ENCODE measurements around the gene CDK19.

CDK19 gene

DNA sequence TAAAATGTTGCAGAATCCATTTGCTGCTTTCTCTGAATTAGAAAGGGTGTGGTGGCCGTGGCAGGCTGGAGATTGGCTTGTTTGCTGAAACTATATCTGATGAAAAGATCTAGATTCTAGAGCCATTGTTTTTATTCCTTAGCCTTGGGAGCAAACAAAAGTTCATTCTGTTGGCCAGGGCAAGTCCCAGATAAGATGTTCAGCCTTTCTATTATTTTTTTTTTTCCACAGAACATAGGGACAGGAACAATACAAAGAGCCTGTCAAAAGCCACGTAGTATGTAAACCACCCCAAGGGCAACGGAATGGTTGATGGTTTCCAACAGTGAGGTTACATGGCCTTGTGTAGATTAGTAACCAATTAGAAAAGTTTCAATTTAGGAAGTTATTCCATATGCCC, 218.9 kb downstream of the CDK19 start:
- H3K27ac ChIP-seq, result no peak overlapping the region
- TF ChIP-seq, protein P1, sequence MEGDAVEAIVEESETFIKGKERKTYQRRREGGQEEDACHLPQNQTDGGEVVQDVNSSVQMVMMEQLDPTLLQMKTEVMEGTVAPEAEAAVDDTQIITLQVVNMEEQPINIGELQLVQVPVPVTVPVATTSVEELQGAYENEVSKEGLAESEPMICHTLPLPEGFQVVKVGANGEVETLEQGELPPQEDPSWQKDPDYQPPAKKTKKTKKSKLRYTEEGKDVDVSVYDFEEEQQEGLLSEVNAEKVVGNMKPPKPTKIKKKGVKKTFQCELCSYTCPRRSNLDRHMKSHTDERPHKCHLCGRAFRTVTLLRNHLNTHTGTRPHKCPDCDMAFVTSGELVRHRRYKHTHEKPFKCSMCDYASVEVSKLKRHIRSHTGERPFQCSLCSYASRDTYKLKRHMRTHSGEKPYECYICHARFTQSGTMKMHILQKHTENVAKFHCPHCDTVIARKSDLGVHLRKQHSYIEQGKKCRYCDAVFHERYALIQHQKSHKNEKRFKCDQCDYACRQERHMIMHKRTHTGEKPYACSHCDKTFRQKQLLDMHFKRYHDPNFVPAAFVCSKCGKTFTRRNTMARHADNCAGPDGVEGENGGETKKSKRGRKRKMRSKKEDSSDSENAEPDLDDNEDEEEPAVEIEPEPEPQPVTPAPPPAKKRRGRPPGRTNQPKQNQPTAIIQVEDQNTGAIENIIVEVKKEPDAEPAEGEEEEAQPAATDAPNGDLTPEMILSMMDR (conservative IDR thresholded peaks at IDR 0.05), result no peak
- TF ChIP-seq ZFX (IDR thresholded peaks at IDR 0.05), result no peak

DNA sequence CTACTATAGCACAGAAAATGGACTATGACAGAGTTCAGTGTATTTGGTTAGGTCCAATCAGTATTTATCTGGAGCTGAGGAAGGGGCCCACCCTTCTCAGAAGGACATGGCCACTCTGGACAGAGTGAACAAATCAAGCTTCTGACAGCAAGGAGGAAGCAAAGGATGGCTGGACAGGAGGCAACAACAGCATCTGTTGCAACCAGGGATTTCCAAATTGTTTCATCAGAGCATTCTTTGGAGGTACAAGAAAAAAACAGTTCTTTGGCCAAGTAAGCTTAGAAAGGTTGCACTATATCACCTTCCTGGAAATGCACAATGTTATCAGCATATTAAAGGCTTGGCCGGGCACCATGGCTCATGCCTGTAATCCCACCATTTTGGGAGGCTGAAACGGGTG, 220.2 kb downstream of the CDK19 start:
- no peak for TF ChIP-seq ZFX (IDR thresholded peaks at IDR 0.05)
- TF ChIP-seq, protein P1 (conservative IDR thresholded peaks at IDR 0.05), result no peak
- H3K27ac ChIP-seq, result no peak overlapping the region

DNA sequence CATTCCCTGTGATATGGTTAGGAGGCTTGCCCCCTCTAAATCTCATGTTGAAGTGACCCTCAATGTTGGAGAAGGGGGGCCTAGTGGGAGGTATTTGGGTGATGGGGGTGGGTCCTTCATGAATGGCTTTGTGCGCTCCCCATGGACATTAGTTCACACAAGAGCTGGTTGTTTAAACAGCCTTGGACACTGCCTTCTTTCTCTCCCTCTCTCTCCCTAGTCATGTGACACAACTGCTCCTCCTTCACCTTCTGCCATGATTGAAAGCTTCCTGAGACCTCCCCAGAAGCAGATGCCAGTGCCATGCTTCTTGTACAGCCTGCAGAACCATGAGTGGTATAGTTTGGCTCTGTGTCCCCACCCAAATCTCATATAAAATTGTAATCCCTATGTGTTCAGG, 221.6 kb downstream of the CDK19 start:
- no peak for TF ChIP-seq ZFX (IDR thresholded peaks at IDR 0.05)
- TF ChIP-seq, protein P1 (conservative IDR thresholded peaks at IDR 0.05), result no peak
- no peak overlapping the region for H3K27ac ChIP-seq

- TF ChIP-seq, protein P1 (conservative IDR thresholded peaks at IDR 0.05), result no peak
- no peak for TF ChIP-seq ZFX (IDR thresholded peaks at IDR 0.05)
- no peak overlapping the region for H3K27ac ChIP-seq
Observed at GRCh38 chr6:110592765-110593164, 222.5 kb downstream of the CDK19 start.

DNA sequence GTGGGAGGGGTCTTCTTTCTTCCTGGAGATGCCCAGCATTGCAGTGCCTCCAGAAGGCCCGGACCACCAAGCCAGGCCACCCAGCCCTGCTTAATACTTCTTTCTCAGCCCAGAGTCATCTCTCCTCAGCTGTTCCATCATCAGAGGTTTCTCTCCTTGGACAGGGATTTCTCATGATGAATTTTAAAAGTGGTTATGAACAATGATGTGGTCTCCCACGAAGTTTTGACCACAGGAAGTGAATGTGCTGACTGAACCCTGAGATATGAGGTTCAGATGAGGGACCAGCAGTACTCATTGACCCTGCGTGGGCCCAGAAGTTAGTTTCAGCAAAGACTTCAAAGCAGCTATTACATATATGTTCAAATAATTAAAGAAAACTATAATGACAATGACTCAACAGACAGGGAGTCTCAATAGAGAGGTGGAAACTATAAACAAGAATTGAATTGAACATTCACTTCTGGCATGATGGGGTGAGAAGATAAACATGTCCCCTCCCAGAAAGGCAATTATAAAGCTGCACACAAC, 224.4 kb downstream of the CDK19 start:
- TF ChIP-seq ZFX (IDR thresholded peaks at IDR 0.05), result no peak
- TF ChIP-seq, protein P1 (conservative IDR thresholded peaks at IDR 0.05), result no peak
- H3K27ac ChIP-seq, result no peak overlapping the region

DNA sequence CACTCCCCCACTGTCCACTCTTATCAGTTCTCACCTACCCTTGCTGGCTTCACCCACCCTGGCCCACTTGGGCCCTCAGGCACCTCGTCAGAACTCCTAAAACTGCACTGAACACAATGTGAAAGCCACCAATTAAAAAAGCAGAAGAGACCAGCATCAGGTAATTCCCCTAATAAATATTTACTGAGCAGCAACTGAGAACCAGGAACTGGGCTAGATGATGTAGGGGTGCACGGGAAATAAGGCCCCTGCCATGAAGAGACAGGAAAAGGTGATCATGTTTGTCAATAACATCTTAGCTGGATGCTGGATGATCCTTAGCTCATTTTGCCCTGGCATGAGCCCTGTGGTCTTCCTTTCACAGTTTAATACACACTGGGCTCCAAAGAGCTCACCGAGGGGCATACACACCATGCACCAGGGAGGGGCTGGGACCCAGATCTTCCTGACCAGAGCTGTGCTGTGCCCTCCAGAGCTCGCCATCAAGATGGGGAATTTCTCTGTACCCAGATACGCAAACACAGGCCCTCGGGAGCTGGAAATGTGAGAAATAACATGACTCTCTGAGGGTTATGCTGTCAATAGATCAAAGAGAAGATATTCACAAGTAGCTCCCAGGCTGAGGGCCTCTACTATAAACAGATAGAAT, 225.3 kb downstream of the CDK19 start:
- H3K27ac ChIP-seq, result no peak overlapping the region
- TF ChIP-seq ZFX (IDR thresholded peaks at IDR 0.05), result no peak
- TF ChIP-seq, protein P1 (conservative IDR thresholded peaks at IDR 0.05), result no peak

DNA sequence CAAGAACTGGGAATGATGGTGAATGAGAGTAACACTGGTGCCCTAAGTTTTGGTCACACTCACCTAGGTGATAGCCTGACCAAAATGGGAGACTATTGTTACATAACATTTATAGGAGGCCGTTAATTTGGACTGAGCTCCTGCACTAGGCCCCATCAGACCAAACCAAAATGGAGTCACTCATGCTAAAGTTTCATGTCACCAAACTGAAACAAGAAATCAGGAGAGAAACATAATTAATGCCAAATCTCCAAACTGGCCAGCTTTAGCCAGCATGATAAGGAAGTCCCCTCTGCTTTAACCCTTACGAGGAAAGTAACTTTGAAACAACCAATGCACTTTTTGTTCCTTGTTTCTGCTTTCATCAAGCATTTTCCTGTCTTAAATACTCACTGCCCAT, 227.9 kb downstream of the CDK19 start:
- no peak overlapping the region for H3K27ac ChIP-seq
- TF ChIP-seq, protein P1 (conservative IDR thresholded peaks at IDR 0.05), result no peak
- TF ChIP-seq ZFX (IDR thresholded peaks at IDR 0.05), result no peak

Measured in C4-2B (cell line).